Measurements from ENCODE around the gene ZNF180. TPM values are rescaled to one million over a fixed set of nuclear protein-coding genes. Genes with fewer than 3 reads are reported as not detected.

The ZNF180 gene
- polyA plus RNA-seq, 1 donor from 2014 or later = 20.4 TPM

GRCh38 chr19:44452367-44452766 is 48.0 kb downstream of the ZNF180 start:
- TF ChIP-seq REST (IDR thresholded peaks at IDR 0.05; ENCODE audit: borderline replicate concordance) (no peak), MXI1 (conservative IDR thresholded peaks at IDR 0.05; ENCODE audit: poor library complexity, severe bottlenecking) (no peak), EZH2 (IDR thresholded peaks at IDR 0.05; ENCODE audit: borderline replicate concordance, insufficient read depth, low read length, poor library complexity, severe bottlenecking) (no peak), EP300 (conservative IDR thresholded peaks at IDR 0.05; ENCODE audit: poor library complexity, severe bottlenecking) (no peak), SMC3 (conservative IDR thresholded peaks at IDR 0.05; ENCODE audit: poor library complexity) (no peak)
- TF ChIP-seq, protein P1, sequence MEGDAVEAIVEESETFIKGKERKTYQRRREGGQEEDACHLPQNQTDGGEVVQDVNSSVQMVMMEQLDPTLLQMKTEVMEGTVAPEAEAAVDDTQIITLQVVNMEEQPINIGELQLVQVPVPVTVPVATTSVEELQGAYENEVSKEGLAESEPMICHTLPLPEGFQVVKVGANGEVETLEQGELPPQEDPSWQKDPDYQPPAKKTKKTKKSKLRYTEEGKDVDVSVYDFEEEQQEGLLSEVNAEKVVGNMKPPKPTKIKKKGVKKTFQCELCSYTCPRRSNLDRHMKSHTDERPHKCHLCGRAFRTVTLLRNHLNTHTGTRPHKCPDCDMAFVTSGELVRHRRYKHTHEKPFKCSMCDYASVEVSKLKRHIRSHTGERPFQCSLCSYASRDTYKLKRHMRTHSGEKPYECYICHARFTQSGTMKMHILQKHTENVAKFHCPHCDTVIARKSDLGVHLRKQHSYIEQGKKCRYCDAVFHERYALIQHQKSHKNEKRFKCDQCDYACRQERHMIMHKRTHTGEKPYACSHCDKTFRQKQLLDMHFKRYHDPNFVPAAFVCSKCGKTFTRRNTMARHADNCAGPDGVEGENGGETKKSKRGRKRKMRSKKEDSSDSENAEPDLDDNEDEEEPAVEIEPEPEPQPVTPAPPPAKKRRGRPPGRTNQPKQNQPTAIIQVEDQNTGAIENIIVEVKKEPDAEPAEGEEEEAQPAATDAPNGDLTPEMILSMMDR (IDR thresholded peaks at IDR 0.05; ENCODE audit: poor library complexity, severe bottlenecking) = no peak
- H2AFZ ChIP-seq (ENCODE audit: low read depth, low read length) = no peak overlapping the region
- H3K9me3 ChIP-seq (ENCODE audit: low read length) = peaks cover 4% of the 10 kb centered on the region
- H3K27me3 ChIP-seq (ENCODE audit: insufficient read depth, low read depth, low read length) = no peaks in the 10 kb centered on the region
- no peaks in the 10 kb centered on the region for H3F3A ChIP-seq (ENCODE audit: insufficient read depth, low read length, poor library complexity, severe bottlenecking)
- no peaks in the 10 kb centered on the region for H3K79me2 ChIP-seq (replicated peaks; ENCODE audit: insufficient read depth, low read length)
- H3K27ac ChIP-seq (ENCODE audit: low read length) = no peak overlapping the region
- H3K36me3 ChIP-seq (ENCODE audit: insufficient read depth, low read length) = no peaks in the 10 kb centered on the region
- H4K20me1 ChIP-seq (ENCODE audit: insufficient read depth) = no peaks in the 10 kb centered on the region
- H3K9me2 ChIP-seq (ENCODE audit: insufficient read depth, low read length) = no peaks in the 10 kb centered on the region
- H3K4me3 ChIP-seq (ENCODE audit: low read length) = no peak overlapping the region
- no peak overlapping the region for H3K4me2 ChIP-seq (ENCODE audit: low read length)
- H3K9ac ChIP-seq (ENCODE audit: low read length) = no peak overlapping the region

- Histone ChIP-seq H3K27me3 (ENCODE audit: insufficient read depth, low read depth, low read length) (no peaks in the 10 kb centered on the region), H3F3A (ENCODE audit: insufficient read depth, low read length, poor library complexity, severe bottlenecking) (no peaks in the 10 kb centered on the region), H4K20me1 (ENCODE audit: insufficient read depth) (no peaks in the 10 kb centered on the region), H3K27ac (ENCODE audit: low read length) (no peak overlapping the region), H3K36me3 (ENCODE audit: insufficient read depth, low read length) (no peaks in the 10 kb centered on the region), H3K9ac (ENCODE audit: low read length) (no peak overlapping the region), H3K4me2 (ENCODE audit: low read length) (no peak overlapping the region), H3K9me3 (ENCODE audit: low read length) (peaks cover 4% of the 10 kb centered on the region), H3K4me3 (ENCODE audit: low read length) (no peak overlapping the region), H2AFZ (ENCODE audit: low read depth, low read length) (no peak overlapping the region), H3K9me2 (ENCODE audit: insufficient read depth, low read length) (no peaks in the 10 kb centered on the region), H3K79me2 (replicated peaks; ENCODE audit: insufficient read depth, low read length) (no peaks in the 10 kb centered on the region)
- TF ChIP-seq POLR2AphosphoS5 (IDR thresholded peaks at IDR 0.05) (no peak), MXI1 (conservative IDR thresholded peaks at IDR 0.05; ENCODE audit: poor library complexity, severe bottlenecking) (no peak), RAD21 (conservative IDR thresholded peaks at IDR 0.05) (no peak), TAF1 (IDR thresholded peaks at IDR 0.05; ENCODE audit: low read depth) (no peak), EZH2 (IDR thresholded peaks at IDR 0.05; ENCODE audit: borderline replicate concordance, insufficient read depth, low read length, poor library complexity, severe bottlenecking) (no peak), REST (IDR thresholded peaks at IDR 0.05; ENCODE audit: borderline replicate concordance) (no peak), EP300 (conservative IDR thresholded peaks at IDR 0.05; ENCODE audit: poor library complexity, severe bottlenecking) (no peak), SMC3 (conservative IDR thresholded peaks at IDR 0.05; ENCODE audit: poor library complexity) (no peak)
- TF ChIP-seq, protein P1 (IDR thresholded peaks at IDR 0.05; ENCODE audit: poor library complexity, severe bottlenecking) = no peak
Measured at GRCh38 chr19:44451687-44452086, 48.6 kb downstream of the ZNF180 start.

Measured in neural cell (in vitro differentiated cells).